WI38 (cell line): ENCODE data around the gene NSA2.
"Not testable (repeated sequence)": the region's sequence is repeated elsewhere in the genome, so short reads cannot be mapped to it uniquely, and the experiment has no call there.

Source experiments
- H3K4me3 ChIP-seq: 2 replicates; pipeline ENCODE4 v1.5.1; 2011; ENCODE audit warnings: low read depth, mild to moderate bottlenecking, control low read depth, low read length
- TF ChIP-seq, protein P1 (sequence below): IDR thresholded peaks from 2 replicates; pipeline ENCODE4 v1.5.1; 2012; ENCODE audit warnings: low read depth, mild to moderate bottlenecking, control low read depth, low read length

NSA2 gene

DNA sequence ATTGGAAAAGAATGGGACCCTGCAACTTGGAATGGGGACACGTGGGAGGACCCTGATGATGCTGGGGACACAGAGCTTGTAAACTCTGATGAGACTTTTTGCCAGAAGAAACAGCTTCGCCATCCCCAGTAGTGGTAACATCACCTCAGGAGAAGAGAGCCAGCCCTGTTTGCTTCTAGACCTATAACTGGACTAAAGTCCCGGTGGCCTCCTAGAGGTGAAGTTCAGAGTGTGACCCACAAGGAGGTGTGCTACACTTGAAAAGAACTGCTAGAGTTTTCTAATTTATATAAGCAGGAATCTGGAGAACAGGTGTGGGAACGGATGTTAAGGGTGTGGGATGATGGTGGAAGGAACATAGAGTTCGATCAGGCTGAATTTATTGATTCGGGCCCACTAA is 19.8 kb downstream of the NSA2 start:
- H3K4me3 ChIP-seq = no peak overlapping the region
- TF ChIP-seq, protein P1, sequence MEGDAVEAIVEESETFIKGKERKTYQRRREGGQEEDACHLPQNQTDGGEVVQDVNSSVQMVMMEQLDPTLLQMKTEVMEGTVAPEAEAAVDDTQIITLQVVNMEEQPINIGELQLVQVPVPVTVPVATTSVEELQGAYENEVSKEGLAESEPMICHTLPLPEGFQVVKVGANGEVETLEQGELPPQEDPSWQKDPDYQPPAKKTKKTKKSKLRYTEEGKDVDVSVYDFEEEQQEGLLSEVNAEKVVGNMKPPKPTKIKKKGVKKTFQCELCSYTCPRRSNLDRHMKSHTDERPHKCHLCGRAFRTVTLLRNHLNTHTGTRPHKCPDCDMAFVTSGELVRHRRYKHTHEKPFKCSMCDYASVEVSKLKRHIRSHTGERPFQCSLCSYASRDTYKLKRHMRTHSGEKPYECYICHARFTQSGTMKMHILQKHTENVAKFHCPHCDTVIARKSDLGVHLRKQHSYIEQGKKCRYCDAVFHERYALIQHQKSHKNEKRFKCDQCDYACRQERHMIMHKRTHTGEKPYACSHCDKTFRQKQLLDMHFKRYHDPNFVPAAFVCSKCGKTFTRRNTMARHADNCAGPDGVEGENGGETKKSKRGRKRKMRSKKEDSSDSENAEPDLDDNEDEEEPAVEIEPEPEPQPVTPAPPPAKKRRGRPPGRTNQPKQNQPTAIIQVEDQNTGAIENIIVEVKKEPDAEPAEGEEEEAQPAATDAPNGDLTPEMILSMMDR = no peak

DNA sequence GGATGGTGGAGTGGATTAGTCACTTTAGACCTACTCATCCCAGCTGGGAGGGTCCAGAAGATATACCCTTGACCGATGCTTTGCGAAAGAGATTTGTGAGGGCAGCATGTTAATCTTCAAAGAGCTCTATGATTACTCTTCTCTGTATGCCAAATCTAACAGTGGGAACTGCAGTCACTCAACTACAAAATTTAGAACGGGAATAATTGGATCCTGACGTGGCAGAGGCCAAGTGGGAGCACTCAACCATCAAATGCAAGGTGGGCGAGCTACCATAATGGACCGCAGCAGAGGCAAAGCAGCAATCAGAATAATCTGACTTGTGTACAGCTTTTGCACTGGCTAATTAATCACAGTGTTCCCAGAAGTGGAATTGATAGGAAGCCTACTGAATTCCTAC is 20.4 kb downstream of the NSA2 start:
- no peak overlapping the region for H3K4me3 ChIP-seq
- TF ChIP-seq, protein P1 = no peak

GRCh38 chr5:74791669-74792068 is 24.6 kb downstream of the NSA2 start:
- not testable (repeated sequence) for H3K4me3 ChIP-seq

DNA sequence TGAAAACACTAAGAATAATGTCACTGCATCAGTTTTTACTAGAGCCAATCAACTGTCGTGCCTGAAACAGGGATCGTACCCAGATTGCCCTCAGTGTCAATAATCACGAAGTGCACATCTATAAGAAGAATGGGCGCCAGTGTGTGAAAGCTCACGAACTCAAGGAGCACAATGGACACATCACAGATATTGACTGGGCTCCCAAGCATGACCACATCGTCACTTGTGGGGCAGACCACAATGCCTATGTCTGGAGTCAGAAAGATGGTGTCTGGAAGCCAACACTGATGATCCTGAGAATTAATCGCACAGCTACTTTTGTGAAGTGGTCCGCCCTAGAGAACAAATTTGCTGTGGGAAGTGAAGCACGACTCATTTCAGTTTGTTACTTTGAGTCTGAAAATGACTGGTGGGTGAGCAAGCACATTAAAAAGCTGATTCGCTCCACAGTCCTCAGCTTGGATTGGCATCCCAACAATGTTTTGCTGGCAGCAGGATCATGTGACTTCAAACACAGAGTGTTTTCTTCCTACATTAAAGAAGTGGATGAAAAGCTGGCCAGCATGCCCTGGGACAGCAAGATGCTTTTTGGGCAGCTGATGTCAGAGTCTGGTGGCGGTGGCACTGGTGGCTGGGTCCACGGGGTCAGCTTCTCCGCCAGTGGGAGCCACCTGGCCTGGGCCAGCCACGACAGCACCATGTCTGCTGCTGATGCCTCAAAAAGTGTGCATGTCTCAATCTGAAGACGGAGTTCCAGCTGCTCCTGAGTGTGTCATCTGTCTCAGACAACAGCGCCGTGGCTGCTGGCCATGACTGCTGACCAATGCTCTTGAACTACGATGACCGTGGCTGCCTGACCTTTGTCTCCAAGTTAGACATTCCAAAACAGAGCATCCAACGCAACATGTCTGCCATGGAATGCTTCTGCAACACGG is 32.2 kb downstream of the NSA2 start:
- no peak overlapping the region for H3K4me3 ChIP-seq
- TF ChIP-seq, protein P1 = no peak

DNA sequence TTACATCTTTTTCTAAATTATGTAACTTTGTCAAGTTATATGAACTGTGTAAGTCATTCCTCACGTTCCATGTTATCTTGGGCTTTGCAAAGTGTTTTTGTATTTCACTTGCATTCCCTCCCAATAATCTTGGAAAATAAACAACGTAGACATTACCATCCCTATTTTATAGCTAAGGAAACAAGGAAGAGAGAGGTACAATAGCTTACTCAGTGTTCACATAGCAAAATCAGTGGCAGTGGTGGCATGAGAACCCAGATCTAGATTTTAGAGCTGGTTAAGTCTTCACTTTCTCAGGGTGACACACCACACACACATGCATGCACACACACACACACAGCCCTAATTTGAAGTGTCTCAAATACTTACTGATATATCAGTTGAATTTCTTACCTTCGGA is 34.1 kb downstream of the NSA2 start:
- TF ChIP-seq, protein P1 = no peak
- H3K4me3 ChIP-seq = no peak overlapping the region

DNA sequence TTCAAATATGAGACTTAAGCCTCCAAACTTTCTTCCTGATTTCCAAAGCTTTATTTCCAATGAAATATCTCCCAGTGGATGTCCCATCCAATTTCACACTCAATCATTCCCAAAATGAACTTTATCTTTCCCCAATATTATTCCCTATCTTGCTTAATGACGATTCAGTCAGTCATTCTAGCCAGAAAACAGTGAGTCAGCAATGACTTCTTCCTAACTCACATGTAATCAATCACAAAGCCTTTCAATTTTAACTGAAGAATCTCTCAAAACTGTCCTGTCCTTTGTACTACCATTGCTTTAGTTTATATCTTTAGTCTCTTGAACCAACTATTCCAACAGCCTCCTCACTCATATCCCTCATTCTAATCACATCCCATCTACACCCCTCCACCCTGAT is 34.9 kb downstream of the NSA2 start:
- TF ChIP-seq, protein P1 = no peak
- no peak overlapping the region for H3K4me3 ChIP-seq

GRCh38 chr5:74810915-74811314 is 43.9 kb downstream of the NSA2 start:
- TF ChIP-seq, protein P1 = no peak
- H3K4me3 ChIP-seq = no peak overlapping the region
